EH (cell line): ENCODE measurements around the gene SPIRE1.
"Not testable (repeated sequence)": the region's sequence is repeated elsewhere in the genome, so short reads cannot be mapped to it uniquely, and the experiment has no call there.

Experiments
- DNase-seq: peaks from one replicate; pipeline ENCODE4 v3.0.0-alpha.2; 2015; ENCODE audit warnings: low read depth

Gene SPIRE1

GRCh38 chr18:12411456-12411855, 246.5 kb downstream of the SPIRE1 start:
- no peak for DNase-seq

GRCh38 chr18:12410747-12411146, 247.2 kb downstream of the SPIRE1 start:
- DNase-seq: not testable (repeated sequence)

DNA sequence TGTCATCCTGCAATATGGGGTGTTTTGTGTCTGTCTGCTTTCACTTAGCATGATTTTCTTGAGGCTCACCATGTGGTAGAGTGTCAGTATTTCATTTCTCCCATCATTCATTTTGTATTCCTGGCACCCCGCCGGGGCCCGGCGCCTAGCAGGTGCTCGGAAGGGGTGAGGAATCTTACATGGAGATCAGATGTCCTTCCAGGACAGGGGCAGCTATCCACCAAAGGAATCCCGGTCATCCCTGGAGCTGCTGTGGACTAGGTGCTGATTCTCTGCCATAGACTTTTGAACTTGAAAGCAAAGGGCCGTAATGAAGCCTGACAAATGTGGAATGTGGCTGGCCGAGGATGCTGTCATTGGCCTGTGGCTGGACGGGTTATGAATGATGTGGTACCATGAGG, 247.8 kb downstream of the SPIRE1 start:
- no peak for DNase-seq

- DNase-seq: peak; percentile 43
Observed at GRCh38 chr18:12409469-12409868, 248.4 kb downstream of the SPIRE1 start.

- DNase-seq: peak; percentile 43
Observed at GRCh38 chr18:12408247-12408869, 249.5 kb downstream of the SPIRE1 start.

GRCh38 chr18:12406371-12407111, 251.4 kb downstream of the SPIRE1 start:
- DNase-seq: no peak

GRCh38 chr18:12405066-12405465, 252.8 kb downstream of the SPIRE1 start:
- DNase-seq: no peak

DNA sequence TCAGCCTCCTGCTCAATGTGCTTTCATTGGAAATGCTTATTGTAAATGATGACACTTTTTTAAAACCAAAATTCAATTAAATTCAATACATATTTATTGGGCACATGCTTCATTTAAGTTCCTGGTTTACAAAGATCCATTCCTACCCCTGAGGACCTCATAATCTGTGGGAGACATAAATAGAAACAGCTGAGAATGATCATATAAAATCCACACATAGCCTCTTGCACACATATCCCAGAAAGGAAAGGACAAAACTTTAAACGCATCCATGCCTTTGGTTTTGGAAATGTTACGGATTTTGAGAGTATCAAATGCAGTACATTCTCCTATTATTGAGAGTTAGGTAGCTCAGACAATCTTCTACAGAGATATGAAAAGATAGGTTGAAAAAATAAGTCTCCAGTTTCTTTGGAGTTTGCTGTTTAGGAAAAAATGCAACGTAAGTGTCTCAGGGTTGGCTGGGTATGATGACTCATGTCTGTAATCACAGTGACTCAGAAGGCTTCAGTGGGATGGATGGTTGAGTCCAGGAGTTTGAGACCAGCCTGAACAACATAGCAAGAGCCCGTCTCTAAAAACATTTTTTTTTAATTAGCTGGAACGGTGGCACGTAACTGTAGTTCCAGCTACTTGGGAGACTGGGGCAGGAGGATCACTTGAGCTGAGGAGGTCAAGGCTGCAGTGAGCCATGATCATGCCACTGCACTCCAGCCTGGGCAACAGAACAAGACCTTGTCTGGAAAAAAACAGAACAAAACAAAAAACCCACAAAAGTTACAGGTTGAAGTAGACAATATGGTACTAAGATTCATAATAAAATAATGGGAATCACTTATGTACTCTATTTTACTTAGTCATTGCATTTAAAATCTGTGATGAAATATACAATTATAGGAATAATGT, 254.1 kb downstream of the SPIRE1 start:
- peak; percentile 95 for DNase-seq

DNA sequence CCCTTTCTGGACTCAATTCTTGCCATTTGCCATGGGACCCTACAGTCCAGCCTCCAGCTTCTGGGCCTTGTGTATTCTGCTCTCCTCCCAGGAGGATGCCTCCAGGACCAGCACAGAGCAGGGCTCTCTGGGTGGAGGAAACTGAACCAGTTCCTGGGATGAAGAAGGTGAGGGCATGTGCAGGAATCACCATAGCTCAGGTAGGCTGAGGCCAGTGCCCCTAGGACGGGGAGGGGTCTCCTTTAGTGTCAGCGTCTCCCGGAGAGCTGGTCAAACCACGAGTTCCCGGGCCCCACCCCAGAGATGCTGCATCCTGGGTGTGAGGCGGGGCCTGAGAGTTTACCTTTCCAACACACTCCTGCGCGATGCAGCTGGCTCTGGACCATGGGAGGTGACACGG, 256.0 kb downstream of the SPIRE1 start:
- no peak for DNase-seq

- DNase-seq: no peak
Observed at GRCh38 chr18:12399231-12399630, 258.7 kb downstream of the SPIRE1 start.

GRCh38 chr18:12398625-12399024, 259.3 kb downstream of the SPIRE1 start:
- no peak for DNase-seq

GRCh38 chr18:12397793-12398192, 260.1 kb downstream of the SPIRE1 start:
- no peak for DNase-seq

GRCh38 chr18:12397254-12397653, 260.7 kb downstream of the SPIRE1 start:
- DNase-seq: no peak
